Femur (tissue), 1 donor: ENCODE results near the gene SPATA9.
"Not testable (repeated sequence)": the region's sequence is repeated elsewhere in the genome, so short reads cannot be mapped to it uniquely, and the experiment has no call there.

Experiments used
- DNase-seq: peaks from one replicate; pipeline ENCODE4 v3.0.0-alpha.2; 2017

SPATA9 gene

GRCh38 chr5:95643152-95643551 lies 39.6 kb downstream of the SPATA9 start:
- no peak for DNase-seq

GRCh38 chr5:95641741-95642220 lies 41.0 kb downstream of the SPATA9 start:
- no peak for DNase-seq

GRCh38 chr5:95638632-95639031 lies 44.2 kb downstream of the SPATA9 start:
- no peak for DNase-seq

GRCh38 chr5:95634081-95634480 lies 48.7 kb downstream of the SPATA9 start:
- no peak for DNase-seq

GRCh38 chr5:95633671-95634070 lies 49.1 kb downstream of the SPATA9 start:
- no peak for DNase-seq

GRCh38 chr5:95632942-95633341 lies 49.8 kb downstream of the SPATA9 start:
- DNase-seq = not testable (repeated sequence)

GRCh38 chr5:95631991-95632675 lies 50.7 kb downstream of the SPATA9 start:
- DNase-seq = no peak

- no peak for DNase-seq
Measured at GRCh38 chr5:95631255-95631958, 51.4 kb downstream of the SPATA9 start.

- no peak for DNase-seq
Measured at GRCh38 chr5:95630394-95630917, 52.3 kb downstream of the SPATA9 start.

- no peak for DNase-seq
Measured at GRCh38 chr5:95628933-95629332, 53.9 kb downstream of the SPATA9 start.

GRCh38 chr5:95627971-95628810 lies 54.6 kb downstream of the SPATA9 start:
- DNase-seq = no peak

- no peak for DNase-seq
Measured at GRCh38 chr5:95626701-95627100, 56.1 kb downstream of the SPATA9 start.

- DNase-seq = no peak
Measured at GRCh38 chr5:95624368-95624767, 58.4 kb downstream of the SPATA9 start.

- DNase-seq = no peak
Measured at GRCh38 chr5:95623706-95624105, 59.1 kb downstream of the SPATA9 start.

GRCh38 chr5:95621839-95622629 lies 60.8 kb downstream of the SPATA9 start:
- DNase-seq = no peak

GRCh38 chr5:95620870-95621838 lies 61.6 kb downstream of the SPATA9 start:
- DNase-seq = peak; percentile 48

- DNase-seq = peak; percentile 68
Measured at GRCh38 chr5:95620030-95620869, 62.5 kb downstream of the SPATA9 start, which contains the start of gene GPR150. Gene GPR150 (plus strand): TSS chr5:95620087. CDS start chr5:95620276, 189 bp downstream.

- no peak for DNase-seq
Measured at GRCh38 chr5:95619514-95620029, 63.2 kb downstream of the SPATA9 start.

GRCh38 chr5:95619096-95619495 lies 63.7 kb downstream of the SPATA9 start:
- DNase-seq = no peak

GRCh38 chr5:95617057-95617456 lies 65.7 kb downstream of the SPATA9 start:
- no peak for DNase-seq
